Vagina (tissue), 2 donors: Measurements from ENCODE around the gene PLA2G12A. TPM values are rescaled to one million over a fixed set of nuclear protein-coding genes. Genes with fewer than 3 reads are reported as not detected.

ENCODE experiments used
- DNase-seq, 2 donors: peaks; one replicate each; pipeline ENCODE4 v3.0.0-alpha.2; 2017; ENCODE audit errors: extremely low spot score in 2 of 2
- H3K27ac ChIP-seq: fragments of 200-600 bp; sonication (generic); one replicate; pipeline ENCODE4 v1.5.1; 2019
- H3K27me3 ChIP-seq: fragments of 200-600 bp; sonication (generic); one replicate; pipeline ENCODE4 v1.5.1; 2019
- H3K36me3 ChIP-seq, 2 donors: fragments of 200-600 bp; sonication (generic); one replicate each; pipeline ENCODE4 v1.5.1; 2017 to 2019
- H3K4me1 ChIP-seq: fragments of 200-600 bp; sonication (generic); one replicate; pipeline ENCODE4 v1.5.1; 2019
- H3K4me3 ChIP-seq, 2 donors: fragments of 200-600 bp; sonication (generic); 1 replicate in 1 of 2; 2 replicates in 1 of 2; pipeline ENCODE4 v1.5.1; 2016 to 2019
- H3K9me3 ChIP-seq: fragments of 200-600 bp; sonication (generic); one replicate; pipeline ENCODE4 v1.5.1; 2019
- POLR2A ChIP-seq, 2 donors: fragments of 450-650 bp; IDR thresholded peaks; one replicate each; pipeline ENCODE4 v1.6.1; 2017; ENCODE audit warnings: antibody characterized with exemption in 2 of 2, mild to moderate bottlenecking in 2 of 2, moderate library complexity in 2 of 2
- POLR2AphosphoS5 ChIP-seq, 2 donors: sonication (generic); formaldehyde crosslinking; IDR thresholded peaks; one replicate each; pipeline ENCODE4 v1.9.0; 2017; ENCODE audit warnings: antibody characterized with exemption in 2 of 2, mild to moderate bottlenecking in 2 of 2, low read depth in 1 of 2; ENCODE audit not compliant: insufficient read depth in 1 of 2
- intact Hi-C: fragments of 100-400 bp; cut with DNase I; formaldehyde crosslinking; loops from one replicate; pipeline ENCODE4 v1.15.1; 2023
- total RNA-seq: library from RNA; depleted of rRNA; stranded (reverse); fragments of >200 nt; gene quantifications from one replicate; pipeline ENCODE4 v1.2.3, GENCODE V29; 2016
- TF ChIP-seq, protein P1 (sequence below), 3 experiments: fragments of 450-650 bp in 2 of 3; fragments of 200-600 bp in 1 of 3; sonication (generic) in 1 of 3; IDR thresholded peaks; one replicate each; pipeline ENCODE4 v1.5.1; 2017 to 2019; ENCODE audit warnings: antibody characterized with exemption in 3 of 3, mild to moderate bottlenecking in 2 of 3, moderate library complexity in 2 of 3

Gene PLA2G12A
- total RNA-seq, 1 donor from 2014 or later: 16.9 TPM

DNA sequence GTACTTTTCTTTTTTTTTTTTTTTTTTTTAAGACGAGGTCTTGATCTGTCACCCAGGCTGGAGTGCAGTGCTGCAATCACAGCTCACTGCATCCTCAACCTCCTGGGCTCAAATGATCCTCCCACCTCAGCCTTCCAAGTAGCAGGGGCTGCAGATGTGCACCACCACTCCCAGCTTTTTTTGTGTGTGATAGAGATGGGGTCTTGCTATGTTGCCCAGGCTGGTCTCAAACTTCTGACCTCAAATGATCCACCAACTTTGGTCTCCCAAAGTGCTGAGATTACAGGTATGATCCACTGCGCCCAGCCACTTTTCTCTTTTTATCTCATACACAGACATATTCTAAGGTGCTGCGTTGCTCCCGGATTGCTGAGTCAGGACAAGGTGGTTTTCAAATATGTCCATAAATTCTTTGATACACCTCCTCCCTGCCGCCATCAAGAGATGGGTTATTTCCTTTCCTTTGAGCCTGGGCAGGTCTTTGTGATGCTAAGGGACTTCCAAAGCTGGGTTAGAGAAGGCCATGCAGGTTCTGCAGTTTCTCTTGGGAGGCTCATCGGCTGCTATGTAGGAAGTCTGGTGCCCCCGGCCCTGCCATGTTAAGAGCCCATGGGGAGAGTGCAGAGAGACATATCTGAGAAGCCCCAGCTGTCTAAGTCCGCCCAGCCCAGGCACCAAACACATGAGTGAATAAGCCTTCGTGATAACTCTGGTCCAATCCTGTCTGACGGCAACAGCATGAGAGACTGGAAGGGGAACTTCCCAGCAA, 8.4 kb upstream of the PLA2G12A start:
- no peak for DNase-seq
- H3K4me1 ChIP-seq: no peaks in the 10 kb centered on the region
- H3K27me3 ChIP-seq: no peaks in the 10 kb centered on the region
- intact Hi-C loops: no loop called here
- no peak overlapping the region for H3K4me3 ChIP-seq
- H3K27ac ChIP-seq: no peak overlapping the region
- H3K9me3 ChIP-seq: no peaks in the 10 kb centered on the region
- TF ChIP-seq POLR2A (IDR thresholded peaks at IDR 0.05) (no peak), POLR2AphosphoS5 (IDR thresholded peaks at IDR 0.05; ENCODE audit: insufficient read depth in 1 of 2, low read depth in 1 of 2) (no peak)
- TF ChIP-seq, protein P1, sequence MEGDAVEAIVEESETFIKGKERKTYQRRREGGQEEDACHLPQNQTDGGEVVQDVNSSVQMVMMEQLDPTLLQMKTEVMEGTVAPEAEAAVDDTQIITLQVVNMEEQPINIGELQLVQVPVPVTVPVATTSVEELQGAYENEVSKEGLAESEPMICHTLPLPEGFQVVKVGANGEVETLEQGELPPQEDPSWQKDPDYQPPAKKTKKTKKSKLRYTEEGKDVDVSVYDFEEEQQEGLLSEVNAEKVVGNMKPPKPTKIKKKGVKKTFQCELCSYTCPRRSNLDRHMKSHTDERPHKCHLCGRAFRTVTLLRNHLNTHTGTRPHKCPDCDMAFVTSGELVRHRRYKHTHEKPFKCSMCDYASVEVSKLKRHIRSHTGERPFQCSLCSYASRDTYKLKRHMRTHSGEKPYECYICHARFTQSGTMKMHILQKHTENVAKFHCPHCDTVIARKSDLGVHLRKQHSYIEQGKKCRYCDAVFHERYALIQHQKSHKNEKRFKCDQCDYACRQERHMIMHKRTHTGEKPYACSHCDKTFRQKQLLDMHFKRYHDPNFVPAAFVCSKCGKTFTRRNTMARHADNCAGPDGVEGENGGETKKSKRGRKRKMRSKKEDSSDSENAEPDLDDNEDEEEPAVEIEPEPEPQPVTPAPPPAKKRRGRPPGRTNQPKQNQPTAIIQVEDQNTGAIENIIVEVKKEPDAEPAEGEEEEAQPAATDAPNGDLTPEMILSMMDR (IDR thresholded peaks at IDR 0.05): no peak
- H3K36me3 ChIP-seq: no peaks in the 10 kb centered on the region

DNA sequence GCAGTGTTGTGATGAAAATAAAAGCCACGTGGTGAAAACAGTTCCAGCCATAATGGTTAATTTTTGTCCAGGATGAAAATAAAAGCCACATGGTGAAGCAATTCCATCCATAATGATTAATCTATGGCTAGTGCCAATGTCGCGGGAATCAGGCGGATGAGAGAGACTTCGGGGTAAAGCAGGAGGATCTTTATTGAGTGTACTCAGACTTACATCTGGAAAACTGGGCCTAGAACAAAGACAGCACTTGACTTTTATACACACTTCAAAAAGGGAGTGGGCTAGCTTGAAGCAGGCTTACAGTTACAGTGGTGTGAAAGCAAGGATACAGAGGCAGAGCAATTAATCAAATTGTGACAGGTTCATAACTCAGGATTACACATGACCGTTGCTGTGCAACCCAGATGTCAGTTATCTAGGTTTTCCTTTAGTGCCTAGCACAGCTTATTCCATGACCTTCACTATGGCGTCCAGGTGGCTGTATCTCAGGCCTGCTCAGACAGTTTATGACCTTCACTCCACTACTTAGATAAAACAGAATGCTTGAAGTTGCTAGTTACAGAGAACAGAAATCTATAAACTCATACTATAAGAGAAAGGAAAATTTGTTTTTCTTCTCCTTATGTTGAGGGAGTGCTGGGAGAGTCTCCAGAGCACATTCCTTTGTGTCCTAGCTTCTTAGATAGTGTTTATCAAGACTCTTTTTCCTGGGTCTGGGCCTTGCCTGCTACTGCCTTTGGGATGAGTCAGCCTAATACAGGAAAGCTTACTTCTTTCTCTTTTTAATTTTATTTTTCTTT, 5.9 kb upstream of the PLA2G12A start:
- no peaks in the 10 kb centered on the region for H3K4me1 ChIP-seq
- DNase-seq: no peak
- H3K27ac ChIP-seq: no peak overlapping the region
- no peak overlapping the region for H3K4me3 ChIP-seq
- H3K36me3 ChIP-seq: no peaks in the 10 kb centered on the region
- intact Hi-C loops: no loop called here
- H3K27me3 ChIP-seq: no peaks in the 10 kb centered on the region
- no peaks in the 10 kb centered on the region for H3K9me3 ChIP-seq
- TF ChIP-seq, protein P1 (IDR thresholded peaks at IDR 0.05): no peak
- TF ChIP-seq POLR2AphosphoS5 (IDR thresholded peaks at IDR 0.05; ENCODE audit: insufficient read depth in 1 of 2, low read depth in 1 of 2) (no peak), POLR2A (IDR thresholded peaks at IDR 0.05) (no peak)

DNA sequence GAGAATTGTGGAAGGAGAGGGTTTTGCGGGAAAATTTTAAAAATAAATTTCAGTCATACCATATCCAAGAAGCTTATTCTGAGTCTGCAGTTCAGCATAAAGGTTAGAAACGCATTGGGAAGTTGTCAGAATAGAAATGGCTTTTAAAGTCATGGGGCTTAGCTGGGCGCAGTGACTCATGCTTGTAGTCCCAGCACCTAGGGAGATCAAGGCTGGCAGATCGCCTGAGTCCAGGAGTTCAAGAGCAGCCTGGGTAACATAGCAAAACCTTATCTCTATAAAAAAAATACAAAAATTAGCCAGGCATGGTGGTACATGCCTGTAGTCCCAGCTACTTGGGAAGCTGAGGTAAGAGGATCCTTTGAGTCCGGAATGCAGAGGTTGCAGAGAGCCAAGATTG, 3.9 kb upstream of the PLA2G12A start:
- Histone ChIP-seq H3K27me3 (no peaks in the 10 kb centered on the region), H3K27ac (no peak overlapping the region), H3K4me3 (no peak overlapping the region), H3K9me3 (no peaks in the 10 kb centered on the region), H3K4me1 (peaks cover 6% of the 10 kb centered on the region), H3K36me3 (no peaks in the 10 kb centered on the region)
- TF ChIP-seq, protein P1 (IDR thresholded peaks at IDR 0.05): no peak
- TF ChIP-seq POLR2AphosphoS5 (IDR thresholded peaks at IDR 0.05; ENCODE audit: insufficient read depth in 1 of 2, low read depth in 1 of 2) (no peak), POLR2A (IDR thresholded peaks at IDR 0.05) (no peak)
- intact Hi-C loops: no loop called here
- no peak for DNase-seq

DNA sequence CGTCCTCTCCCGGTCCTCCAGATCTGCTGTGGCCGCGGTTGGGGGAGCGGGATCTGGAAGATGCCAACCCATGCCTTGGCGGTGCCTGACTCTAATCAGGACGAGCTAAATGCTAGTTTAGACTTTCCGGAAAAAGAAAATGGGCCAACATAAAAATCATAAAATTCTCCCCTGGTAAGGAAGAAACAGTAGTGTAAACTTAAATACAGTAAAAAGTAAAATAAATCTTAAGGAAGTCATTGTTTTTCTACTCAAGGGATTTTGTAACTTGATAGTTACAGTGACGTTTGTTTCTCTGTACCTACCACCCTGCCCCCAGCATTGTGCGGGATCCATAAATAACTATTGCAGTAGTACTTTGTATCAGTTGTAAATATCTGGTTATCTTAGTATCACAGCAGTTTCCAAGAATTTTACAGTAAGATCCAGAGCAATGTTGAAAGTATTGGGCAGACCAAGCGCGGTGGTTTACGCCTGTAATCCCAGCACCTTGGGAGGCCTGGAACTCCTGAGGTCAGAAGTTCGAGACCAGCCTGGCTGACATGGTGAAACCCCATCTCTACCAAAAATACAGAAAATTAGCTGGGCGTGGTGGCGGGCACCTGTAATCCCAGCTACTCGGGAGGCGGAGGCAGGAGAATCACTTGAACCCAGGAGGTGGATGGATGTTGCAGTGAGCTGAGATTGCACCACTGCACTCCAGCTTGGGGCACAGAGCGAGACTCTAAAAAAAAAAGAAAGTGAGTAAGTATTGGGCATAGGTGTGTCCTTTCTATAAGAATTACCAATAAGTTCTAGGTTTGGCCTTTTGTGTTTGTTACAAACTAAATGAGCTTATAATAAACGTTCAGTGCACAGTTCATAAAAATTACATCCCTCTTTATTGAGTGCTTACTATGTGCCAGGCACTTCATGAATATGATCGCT, 1.0 kb upstream of the PLA2G12A start:
- intact Hi-C loops: no loop called here
- no peaks in the 10 kb centered on the region for H3K9me3 ChIP-seq
- TF ChIP-seq POLR2AphosphoS5 (IDR thresholded peaks at IDR 0.05; ENCODE audit: insufficient read depth in 1 of 2, low read depth in 1 of 2): no peak
- TF ChIP-seq POLR2A (IDR thresholded peaks at IDR 0.05): no peak
- no peaks in the 10 kb centered on the region for H3K36me3 ChIP-seq
- peak overlapping the region; percentile 80 for H3K27ac ChIP-seq
- no peak for DNase-seq
- H3K27me3 ChIP-seq: no peaks in the 10 kb centered on the region
- H3K4me1 ChIP-seq: peaks cover 18% of the 10 kb centered on the region
- H3K4me3 ChIP-seq: peak overlapping the region; percentile 58 to 94

DNA sequence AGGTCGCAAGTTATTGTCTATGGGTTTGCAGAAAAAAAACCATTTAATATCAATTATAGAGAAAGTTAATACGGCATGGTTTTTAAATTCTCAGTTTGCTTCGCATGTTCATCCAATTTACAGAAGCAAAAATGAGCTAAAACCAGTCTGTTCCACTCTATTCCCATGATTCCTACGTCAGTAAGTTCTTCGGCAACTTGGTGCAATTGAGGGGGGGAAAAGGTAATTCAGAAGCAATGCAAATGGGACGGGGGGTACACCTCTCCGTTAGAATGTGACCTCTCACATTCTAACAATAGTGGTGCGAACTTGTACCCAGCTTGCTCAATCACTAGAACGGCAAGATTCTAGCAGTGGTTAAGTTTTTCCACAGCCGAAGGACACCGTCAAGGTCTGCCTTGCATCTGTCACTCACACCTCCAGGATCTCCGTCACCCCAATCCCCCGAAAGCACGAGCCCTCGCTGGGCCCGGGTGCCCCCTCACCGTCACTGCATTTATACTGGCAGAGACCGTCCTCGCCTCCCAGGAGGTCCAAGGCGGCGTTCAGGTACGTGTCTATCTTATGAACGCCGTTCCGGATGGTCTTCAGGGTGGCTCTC, 653 bp downstream of the PLA2G12A start:
- no peak for DNase-seq

More for the DNA sequence above, 653 bp downstream of the PLA2G12A start:
- Histone ChIP-seq H3K4me3 (peak overlapping the region; percentile 58 to 94), H3K36me3 (no peaks in the 10 kb centered on the region), H3K27ac (peak overlapping the region; percentile 80), H3K9me3 (no peaks in the 10 kb centered on the region), H3K4me1 (peaks cover 18% of the 10 kb centered on the region), H3K27me3 (no peaks in the 10 kb centered on the region)
- TF ChIP-seq POLR2A (IDR thresholded peaks at IDR 0.05) (no peak), POLR2AphosphoS5 (IDR thresholded peaks at IDR 0.05; ENCODE audit: insufficient read depth in 1 of 2, low read depth in 1 of 2) (no peak)
- TF ChIP-seq, protein P1 (IDR thresholded peaks at IDR 0.05): no peak
- intact Hi-C loops: no loop called here
